ENCODE results near the gene UBXN10. TPM values are rescaled to one million over a fixed set of nuclear protein-coding genes. Genes with fewer than 3 reads are reported as not detected.

Gene UBXN10
- total RNA-seq, 1 donor from 2014 or later = 0.09 TPM

- DNase-seq (ENCODE audit: low read depth) = no peak
- H3K4me1 Mint-ChIP-seq (ENCODE audit: low read depth, unreplicated experiment) = peaks cover 9% of the 10 kb centered on the region
- Histone ChIP-seq H3K4me3 (ENCODE audit: insufficient read depth, low read depth, low read length) (no peak overlapping the region), H4K20me1 (ENCODE audit: insufficient read depth, low read length) (no peaks in the 10 kb centered on the region), H3K4me2 (ENCODE audit: low read length) (no peak overlapping the region), H3K9ac (ENCODE audit: low read length) (no peak overlapping the region), H3K27ac (ENCODE audit: low read depth, low read length) (no peak overlapping the region), H2AFZ (ENCODE audit: low read depth, low read length) (no peak overlapping the region), H3K79me2 (ENCODE audit: insufficient read depth, low read length) (no peaks in the 10 kb centered on the region), H3K9me3 (ENCODE audit: insufficient read depth, low read depth, low read length) (no peaks in the 10 kb centered on the region), H3K4me1 (ENCODE audit: insufficient read depth, low read length) (peaks cover 7% of the 10 kb centered on the region), H3K27me3 (ENCODE audit: insufficient read depth, low read length) (peaks cover 34% of the 10 kb centered on the region), H3K36me3 (ENCODE audit: insufficient read depth, low read length) (no peaks in the 10 kb centered on the region)
- FAIRE-seq = no peak
- TF ChIP-seq EZH2 (IDR thresholded peaks at IDR 0.05; ENCODE audit: insufficient read depth, low read length) (no peak), CTCF (IDR thresholded peaks at IDR 0.05; ENCODE audit: insufficient read depth, low read depth, low read length) (no peak)
- H3K4me3 Mint-ChIP-seq (ENCODE audit: unreplicated experiment) = no peak overlapping the region
- peaks cover 2% of the 10 kb centered on the region for H3K36me3 Mint-ChIP-seq (ENCODE audit: low read depth, unreplicated experiment)
- peaks cover 78% of the 10 kb centered on the region for H3K27me3 Mint-ChIP-seq (ENCODE audit: low read depth, unreplicated experiment)
- peaks cover 20% of the 10 kb centered on the region for H3K9me3 Mint-ChIP-seq (ENCODE audit: unreplicated experiment)
- H3K27ac Mint-ChIP-seq (ENCODE audit: unreplicated experiment) = no peak overlapping the region
These were observed 2.2 kb upstream of the UBXN10 start for GRCh38 chr1:20183616-20184271.

- FAIRE-seq (no peak), DNase-seq (ENCODE audit: low read depth) (no peak)
- no peak overlapping the region for H3K27ac ChIP-seq (ENCODE audit: low read depth, low read length)
- H3K36me3 Mint-ChIP-seq (ENCODE audit: low read depth, unreplicated experiment) = peaks cover 2% of the 10 kb centered on the region
- H3K27me3 Mint-ChIP-seq (ENCODE audit: low read depth, unreplicated experiment) = peaks cover 79% of the 10 kb centered on the region
- peak overlapping the region; percentile 62 for H3K4me3 Mint-ChIP-seq (ENCODE audit: unreplicated experiment)
- peaks cover 18% of the 10 kb centered on the region for H3K9me3 Mint-ChIP-seq (ENCODE audit: unreplicated experiment)
- H3K4me1 ChIP-seq (ENCODE audit: insufficient read depth, low read length) = peaks cover 7% of the 10 kb centered on the region
- H4K20me1 ChIP-seq (ENCODE audit: insufficient read depth, low read length) = no peaks in the 10 kb centered on the region
- H2AFZ ChIP-seq (ENCODE audit: low read depth, low read length) = no peak overlapping the region
- no peak overlapping the region for H3K4me2 ChIP-seq (ENCODE audit: low read length)
- H3K27ac Mint-ChIP-seq (ENCODE audit: unreplicated experiment) = no peak overlapping the region
- H3K36me3 ChIP-seq (ENCODE audit: insufficient read depth, low read length) = no peaks in the 10 kb centered on the region
- H3K9me3 ChIP-seq (ENCODE audit: insufficient read depth, low read depth, low read length) = no peaks in the 10 kb centered on the region
- H3K4me3 ChIP-seq (ENCODE audit: insufficient read depth, low read depth, low read length) = no peak overlapping the region
- no peaks in the 10 kb centered on the region for H3K79me2 ChIP-seq (ENCODE audit: insufficient read depth, low read length)
- no peak for TF ChIP-seq EZH2 (IDR thresholded peaks at IDR 0.05; ENCODE audit: insufficient read depth, low read length)
- no peak for TF ChIP-seq CTCF (IDR thresholded peaks at IDR 0.05; ENCODE audit: insufficient read depth, low read depth, low read length)
- H3K4me1 Mint-ChIP-seq (ENCODE audit: low read depth, unreplicated experiment) = peaks cover 9% of the 10 kb centered on the region
- peaks cover 35% of the 10 kb centered on the region for H3K27me3 ChIP-seq (ENCODE audit: insufficient read depth, low read length)
- H3K9ac ChIP-seq (ENCODE audit: low read length) = no peak overlapping the region
These were observed 1.4 kb upstream of the UBXN10 start for GRCh38 chr1:20184481-20184900.

Measured in astrocyte (in vitro differentiated cells and primary cell).